WTC11 (cell line): Measurements from ENCODE around the gene TCTN3. TPM values are rescaled to one million over a fixed set of nuclear protein-coding genes. Genes with fewer than 3 reads are reported as not detected.

Experiments used
- ATAC-seq: fragments of 200-7000 bp; cut with Tn5 transposase; 2 replicates; pipeline ENCODE4 v1.10.0; 2021; ENCODE audit warnings: mild to moderate bottlenecking, moderate library complexity
- CTCF ChIA-PET: fragments of 300-600 bp; sonication (Branson Sonifier 250); formaldehyde crosslinking; loops from one replicate; lab custom pipeline; 2021; ENCODE audit warnings: antibody characterized with exemption; lab: Charles Lee
- POLR2A ChIA-PET: fragments of 350-600 bp; sonication (Branson Sonifier 250); formaldehyde crosslinking; loops from one replicate; lab custom pipeline; 2021; ENCODE audit warnings: antibody characterized with exemption; lab: Charles Lee
- DNase-seq: peaks from one replicate; pipeline ENCODE4 v3.0.0; 2021; ENCODE audit warnings: low spot score
- H3K27ac Mint-ChIP-seq: 2 replicates; pipeline ENCODE4 v1.8.0; 2021; ENCODE audit warnings: mixed read lengths
- H3K27me3 Mint-ChIP-seq: 2 replicates; pipeline ENCODE4 v1.8.0; 2021; ENCODE audit warnings: low read depth, mild to moderate bottlenecking, moderate library complexity, mixed read lengths
- H3K36me3 Mint-ChIP-seq: 2 replicates; pipeline ENCODE4 v1.8.0; 2021; ENCODE audit warnings: mixed read lengths
- H3K4me1 Mint-ChIP-seq: 2 replicates; pipeline ENCODE4 v1.8.0; 2022; ENCODE audit warnings: mixed read lengths
- H3K4me3 Mint-ChIP-seq: 2 replicates; pipeline ENCODE4 v1.8.0; 2021; ENCODE audit warnings: mild to moderate bottlenecking, moderate library complexity, mixed read lengths
- H3K9me3 Mint-ChIP-seq: 2 replicates; pipeline ENCODE4 v1.8.0; 2021; ENCODE audit warnings: mixed read lengths
- CBFB ChIP-seq: sonication (generic); formaldehyde crosslinking; IDR thresholded peaks from 2 replicates; pipeline ENCODE4 v1.8.1; 2022; ENCODE audit warnings: mild to moderate bottlenecking, low read depth, missing genetic modification reagents
- FOXK1 ChIP-seq: sonication (generic); formaldehyde crosslinking; IDR thresholded peaks from 2 replicates; pipeline ENCODE4 v1.8.0; 2022; ENCODE audit warnings: mild to moderate bottlenecking, moderate library complexity, missing genetic modification reagents
- FOXP1 ChIP-seq: sonication (generic); formaldehyde crosslinking; IDR thresholded peaks from 2 replicates; pipeline ENCODE4 v1.8.0; 2022; ENCODE audit warnings: missing genetic modification reagents, mild to moderate bottlenecking, moderate library complexity, borderline replicate concordance
- GRHL2 ChIP-seq: fragments of 250-450 bp; sonication (Bioruptor Pico); IDR thresholded peaks from 2 replicates; pipeline ENCODE4 v1.8.0; 2022; ENCODE audit warnings: mild to moderate bottlenecking, moderate library complexity; ENCODE audit not compliant: insufficient replicate concordance, severe bottlenecking
- HMGA2 ChIP-seq: fragments of 250-450 bp; sonication (Bioruptor Pico); IDR thresholded peaks from 2 replicates; pipeline ENCODE4 v1.4.0; 2021; ENCODE audit warnings: mild to moderate bottlenecking, moderate library complexity
- JAZF1 ChIP-seq: fragments of 250-450 bp; sonication (Bioruptor Pico); IDR thresholded peaks from 2 replicates; pipeline ENCODE4 v1.9.0; 2021; ENCODE audit warnings: moderate library complexity, mild to moderate bottlenecking, inconsistent platforms
- NFATC4 ChIP-seq: fragments of 250-450 bp; sonication (Bioruptor Pico); IDR thresholded peaks from 2 replicates; pipeline ENCODE4 v1.9.0; 2021; ENCODE audit warnings: mild to moderate bottlenecking
- PRRX2 ChIP-seq: fragments of 250-450 bp; sonication (Bioruptor Pico); IDR thresholded peaks from 2 replicates; pipeline ENCODE4 v1.8.0; 2021; ENCODE audit warnings: mild to moderate bottlenecking
- RELA ChIP-seq: sonication (generic); formaldehyde crosslinking; IDR thresholded peaks from 2 replicates; pipeline ENCODE4 v1.8.1; 2022; ENCODE audit warnings: missing genetic modification reagents, mild to moderate bottlenecking, borderline replicate concordance
- SMAD3 ChIP-seq: sonication (generic); formaldehyde crosslinking; IDR thresholded peaks from 2 replicates; pipeline ENCODE4 v1.8.0; 2022; ENCODE audit warnings: missing genetic modification reagents, mild to moderate bottlenecking, borderline replicate concordance
- TEAD1 ChIP-seq: sonication (generic); formaldehyde crosslinking; IDR thresholded peaks from 2 replicates; pipeline ENCODE4 v1.8.0; 2022; ENCODE audit warnings: mild to moderate bottlenecking, missing genetic modification reagents
- TEAD4 ChIP-seq: sonication (generic); formaldehyde crosslinking; IDR thresholded peaks from 2 replicates; pipeline ENCODE4 v1.8.0; 2022; ENCODE audit warnings: mild to moderate bottlenecking, missing genetic modification reagents
- ZNF138 ChIP-seq: sonication (generic); formaldehyde crosslinking; conservative IDR thresholded peaks from 2 replicates; pipeline ENCODE4 v1.8.1; 2022; ENCODE audit warnings: mild to moderate bottlenecking, moderate library complexity, missing genetic modification reagents
- ZNF416 ChIP-seq: fragments of 250-450 bp; sonication (Bioruptor Pico); IDR thresholded peaks from 2 replicates; pipeline ENCODE4 v1.9.0; 2021; ENCODE audit warnings: mild to moderate bottlenecking, inconsistent platforms
- ZNF671 ChIP-seq: fragments of 250-450 bp; sonication (Bioruptor Pico); IDR thresholded peaks from 2 replicates; pipeline ENCODE4 v1.8.0; 2021; ENCODE audit warnings: mild to moderate bottlenecking
- total RNA-seq: library from RNA; stranded (reverse); gene quantifications from 3 replicates; pipeline ENCODE4 v1.2.3, GENCODE V29; 2021
- TF ChIP-seq, protein P1 (sequence below): fragments of 200-600 bp; IDR thresholded peaks from 2 replicates; pipeline ENCODE4 v1.8.0; 2022; ENCODE audit warnings: antibody characterized with exemption
- TF ChIP-seq, protein P2 (sequence below): sonication (generic); formaldehyde crosslinking; IDR thresholded peaks from 2 replicates; pipeline ENCODE4 v1.8.1; 2023; ENCODE audit warnings: mild to moderate bottlenecking, missing genetic modification reagents, moderate library complexity
- TF ChIP-seq, protein P3 (sequence below): fragments of 250-450 bp; sonication (Bioruptor Pico); IDR thresholded peaks from 2 replicates; pipeline ENCODE4 v1.8.0; 2021; ENCODE audit warnings: mild to moderate bottlenecking
- TF ChIP-seq, protein P4 (sequence below): sonication (generic); formaldehyde crosslinking; IDR thresholded peaks from 2 replicates; pipeline ENCODE4 v1.8.0; 2023; ENCODE audit warnings: mild to moderate bottlenecking, missing genetic modification reagents
- TF ChIP-seq, protein P5 (sequence below): fragments of 250-450 bp; sonication (Bioruptor Pico); conservative IDR thresholded peaks from 2 replicates; pipeline ENCODE4 v1.9.0; 2021; ENCODE audit warnings: mild to moderate bottlenecking
- TF ChIP-seq, protein P6 (sequence below): sonication (generic); formaldehyde crosslinking; IDR thresholded peaks from 2 replicates; pipeline ENCODE4 v1.8.1; 2023; ENCODE audit warnings: mild to moderate bottlenecking, moderate library complexity, missing genetic modification reagents
- TF ChIP-seq, protein P7 (sequence below): sonication (generic); formaldehyde crosslinking; IDR thresholded peaks from 2 replicates; pipeline ENCODE4 v1.8.1; 2023; ENCODE audit warnings: mild to moderate bottlenecking, missing genetic modification reagents
- TF ChIP-seq, protein P8 (sequence below): fragments of 250-450 bp; sonication (Bioruptor Pico); IDR thresholded peaks from 2 replicates; pipeline ENCODE4 v2.1.2; 2022; ENCODE audit warnings: mild to moderate bottlenecking, moderate library complexity

TCTN3 gene
- total RNA-seq, 1 experiment from 2014 or later, result 26.4 TPM

DNA sequence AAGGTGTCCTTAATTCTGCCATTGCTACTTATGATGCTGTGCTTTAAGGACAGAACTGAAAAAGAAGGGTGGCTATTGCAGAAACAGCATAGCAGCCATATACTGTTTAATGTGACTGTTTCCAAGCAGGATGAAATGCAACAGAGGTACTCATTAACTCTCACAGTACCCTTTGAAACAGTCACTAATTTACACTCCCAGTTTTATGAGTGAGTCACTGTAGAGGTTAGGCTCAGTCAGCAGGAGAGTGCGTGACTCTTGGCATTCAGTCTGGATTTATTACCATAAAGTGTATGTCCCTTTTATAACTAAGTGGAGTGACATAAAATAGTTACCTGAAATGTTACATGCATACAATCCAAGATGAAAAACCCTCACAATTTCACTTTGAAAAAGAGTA, 64.9 kb downstream of the TCTN3 start (continued):
- TF ChIP-seq TEAD4 (CRISPR knock-in tag), result no peak
- no peak for TF ChIP-seq JAZF1 (CRISPR knock-in tag)
- TF ChIP-seq ZNF138, result no peak
- no peak for TF ChIP-seq FOXP1 (CRISPR knock-in tag)

DNA sequence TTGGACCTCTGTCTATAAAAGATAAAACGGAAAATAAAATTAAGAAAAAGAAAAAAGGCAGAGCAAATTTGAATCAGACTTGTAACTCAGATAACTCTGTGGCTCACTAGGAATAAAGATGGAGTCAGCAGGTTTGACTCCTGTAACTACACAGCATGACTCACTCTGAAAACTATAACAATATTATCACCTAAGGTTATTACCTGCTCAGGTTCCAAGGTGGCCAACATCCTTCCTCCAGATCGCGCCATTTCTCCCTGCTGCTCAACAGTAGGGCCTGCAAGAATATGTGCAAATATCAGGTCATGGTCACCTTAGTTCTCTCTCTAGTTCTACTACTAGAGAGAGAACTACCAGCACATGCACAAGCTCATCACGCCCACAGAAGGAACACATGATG, 67.2 kb downstream of the TCTN3 start:
- POLR2A ChIA-PET, result no interaction called here
- peaks cover 60% of the 10 kb centered on the region for H3K36me3 Mint-ChIP-seq
- no peaks in the 10 kb centered on the region for H3K9me3 Mint-ChIP-seq
- CTCF ChIA-PET, result no interaction called here
- TF ChIP-seq SMAD3 (CRISPR knock-in tag) (no peak), ZNF671 (no peak), FOXK1 (CRISPR knock-in tag) (no peak), RELA (CRISPR knock-in tag) (no peak), GRHL2 (CRISPR knock-in tag) (no peak), PRRX2 (CRISPR knock-in tag) (no peak), TEAD4 (CRISPR knock-in tag) (no peak), CBFB (CRISPR knock-in tag) (no peak), HMGA2 (CRISPR knock-in tag) (no peak), ZNF416 (no peak), TEAD1 (CRISPR knock-in tag) (no peak), NFATC4 (no peak)
- TF ChIP-seq, protein P1, sequence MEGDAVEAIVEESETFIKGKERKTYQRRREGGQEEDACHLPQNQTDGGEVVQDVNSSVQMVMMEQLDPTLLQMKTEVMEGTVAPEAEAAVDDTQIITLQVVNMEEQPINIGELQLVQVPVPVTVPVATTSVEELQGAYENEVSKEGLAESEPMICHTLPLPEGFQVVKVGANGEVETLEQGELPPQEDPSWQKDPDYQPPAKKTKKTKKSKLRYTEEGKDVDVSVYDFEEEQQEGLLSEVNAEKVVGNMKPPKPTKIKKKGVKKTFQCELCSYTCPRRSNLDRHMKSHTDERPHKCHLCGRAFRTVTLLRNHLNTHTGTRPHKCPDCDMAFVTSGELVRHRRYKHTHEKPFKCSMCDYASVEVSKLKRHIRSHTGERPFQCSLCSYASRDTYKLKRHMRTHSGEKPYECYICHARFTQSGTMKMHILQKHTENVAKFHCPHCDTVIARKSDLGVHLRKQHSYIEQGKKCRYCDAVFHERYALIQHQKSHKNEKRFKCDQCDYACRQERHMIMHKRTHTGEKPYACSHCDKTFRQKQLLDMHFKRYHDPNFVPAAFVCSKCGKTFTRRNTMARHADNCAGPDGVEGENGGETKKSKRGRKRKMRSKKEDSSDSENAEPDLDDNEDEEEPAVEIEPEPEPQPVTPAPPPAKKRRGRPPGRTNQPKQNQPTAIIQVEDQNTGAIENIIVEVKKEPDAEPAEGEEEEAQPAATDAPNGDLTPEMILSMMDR, result no peak
- TF ChIP-seq, protein P2, sequence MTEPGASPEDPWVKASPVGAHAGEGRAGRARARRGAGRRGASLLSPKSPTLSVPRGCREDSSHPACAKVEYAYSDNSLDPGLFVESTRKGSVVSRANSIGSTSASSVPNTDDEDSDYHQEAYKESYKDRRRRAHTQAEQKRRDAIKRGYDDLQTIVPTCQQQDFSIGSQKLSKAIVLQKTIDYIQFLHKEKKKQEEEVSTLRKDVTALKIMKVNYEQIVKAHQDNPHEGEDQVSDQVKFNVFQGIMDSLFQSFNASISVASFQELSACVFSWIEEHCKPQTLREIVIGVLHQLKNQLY (CRISPR knock-in tag), result no peak
- TF ChIP-seq, protein P3, sequence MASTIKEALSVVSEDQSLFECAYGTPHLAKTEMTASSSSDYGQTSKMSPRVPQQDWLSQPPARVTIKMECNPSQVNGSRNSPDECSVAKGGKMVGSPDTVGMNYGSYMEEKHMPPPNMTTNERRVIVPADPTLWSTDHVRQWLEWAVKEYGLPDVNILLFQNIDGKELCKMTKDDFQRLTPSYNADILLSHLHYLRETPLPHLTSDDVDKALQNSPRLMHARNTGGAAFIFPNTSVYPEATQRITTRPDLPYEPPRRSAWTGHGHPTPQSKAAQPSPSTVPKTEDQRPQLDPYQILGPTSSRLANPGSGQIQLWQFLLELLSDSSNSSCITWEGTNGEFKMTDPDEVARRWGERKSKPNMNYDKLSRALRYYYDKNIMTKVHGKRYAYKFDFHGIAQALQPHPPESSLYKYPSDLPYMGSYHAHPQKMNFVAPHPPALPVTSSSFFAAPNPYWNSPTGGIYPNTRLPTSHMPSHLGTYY (CRISPR knock-in tag), result no peak
- TF ChIP-seq, protein P4, sequence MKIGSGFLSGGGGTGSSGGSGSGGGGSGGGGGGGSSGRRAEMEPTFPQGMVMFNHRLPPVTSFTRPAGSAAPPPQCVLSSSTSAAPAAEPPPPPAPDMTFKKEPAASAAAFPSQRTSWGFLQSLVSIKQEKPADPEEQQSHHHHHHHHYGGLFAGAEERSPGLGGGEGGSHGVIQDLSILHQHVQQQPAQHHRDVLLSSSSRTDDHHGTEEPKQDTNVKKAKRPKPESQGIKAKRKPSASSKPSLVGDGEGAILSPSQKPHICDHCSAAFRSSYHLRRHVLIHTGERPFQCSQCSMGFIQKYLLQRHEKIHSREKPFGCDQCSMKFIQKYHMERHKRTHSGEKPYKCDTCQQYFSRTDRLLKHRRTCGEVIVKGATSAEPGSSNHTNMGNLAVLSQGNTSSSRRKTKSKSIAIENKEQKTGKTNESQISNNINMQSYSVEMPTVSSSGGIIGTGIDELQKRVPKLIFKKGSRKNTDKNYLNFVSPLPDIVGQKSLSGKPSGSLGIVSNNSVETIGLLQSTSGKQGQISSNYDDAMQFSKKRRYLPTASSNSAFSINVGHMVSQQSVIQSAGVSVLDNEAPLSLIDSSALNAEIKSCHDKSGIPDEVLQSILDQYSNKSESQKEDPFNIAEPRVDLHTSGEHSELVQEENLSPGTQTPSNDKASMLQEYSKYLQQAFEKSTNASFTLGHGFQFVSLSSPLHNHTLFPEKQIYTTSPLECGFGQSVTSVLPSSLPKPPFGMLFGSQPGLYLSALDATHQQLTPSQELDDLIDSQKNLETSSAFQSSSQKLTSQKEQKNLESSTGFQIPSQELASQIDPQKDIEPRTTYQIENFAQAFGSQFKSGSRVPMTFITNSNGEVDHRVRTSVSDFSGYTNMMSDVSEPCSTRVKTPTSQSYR (CRISPR knock-in tag), result no peak
- TF ChIP-seq, protein P5, sequence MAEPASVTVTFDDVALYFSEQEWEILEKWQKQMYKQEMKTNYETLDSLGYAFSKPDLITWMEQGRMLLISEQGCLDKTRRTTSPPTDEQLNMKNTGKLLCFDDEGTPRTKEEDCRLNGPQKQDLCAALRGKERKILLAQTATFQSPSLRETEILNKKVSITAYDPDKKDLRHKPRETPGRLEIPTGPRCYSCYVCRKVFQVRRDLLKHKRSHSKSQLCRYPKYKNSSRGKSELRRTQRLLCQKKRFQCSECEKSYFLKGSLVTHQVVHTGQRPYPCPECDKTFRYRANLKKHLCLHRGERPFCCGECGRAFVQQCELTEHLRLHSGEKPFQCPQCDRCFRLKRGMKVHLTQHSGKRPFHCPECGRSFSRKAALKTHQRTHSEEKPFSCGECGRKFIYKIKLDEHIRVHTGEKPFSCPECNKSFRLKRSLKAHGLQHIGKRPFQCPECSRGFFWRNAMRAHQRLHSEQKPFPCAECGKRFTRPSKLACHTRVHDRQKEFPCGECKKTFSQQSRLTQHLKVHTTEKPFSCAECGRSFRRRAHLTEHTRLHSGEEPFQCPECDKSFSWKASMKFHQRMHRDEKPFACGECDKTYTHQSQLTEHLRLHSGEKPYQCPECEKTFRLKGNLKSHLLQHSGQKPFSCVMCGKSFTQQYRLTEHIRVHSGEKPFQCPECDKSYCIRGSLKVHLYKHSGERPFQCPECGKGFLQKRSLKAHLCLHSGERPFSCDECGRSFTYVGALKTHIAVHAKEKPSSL (CRISPR knock-in tag), result no peak
- TF ChIP-seq, protein P6, sequence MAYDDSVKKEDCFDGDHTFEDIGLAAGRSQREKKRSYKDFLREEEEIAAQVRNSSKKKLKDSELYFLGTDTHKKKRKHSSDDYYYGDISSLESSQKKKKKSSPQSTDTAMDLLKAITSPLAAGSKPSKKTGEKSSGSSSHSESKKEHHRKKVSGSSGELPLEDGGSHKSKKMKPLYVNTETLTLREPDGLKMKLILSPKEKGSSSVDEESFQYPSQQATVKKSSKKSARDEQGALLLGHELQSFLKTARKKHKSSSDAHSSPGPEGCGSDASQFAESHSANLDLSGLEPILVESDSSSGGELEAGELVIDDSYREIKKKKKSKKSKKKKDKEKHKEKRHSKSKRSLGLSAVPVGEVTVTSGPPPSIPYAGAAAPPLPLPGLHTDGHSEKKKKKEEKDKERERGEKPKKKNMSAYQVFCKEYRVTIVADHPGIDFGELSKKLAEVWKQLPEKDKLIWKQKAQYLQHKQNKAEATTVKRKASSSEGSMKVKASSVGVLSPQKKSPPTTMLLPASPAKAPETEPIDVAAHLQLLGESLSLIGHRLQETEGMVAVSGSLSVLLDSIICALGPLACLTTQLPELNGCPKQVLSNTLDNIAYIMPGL, result no peak
- TF ChIP-seq, protein P7, sequence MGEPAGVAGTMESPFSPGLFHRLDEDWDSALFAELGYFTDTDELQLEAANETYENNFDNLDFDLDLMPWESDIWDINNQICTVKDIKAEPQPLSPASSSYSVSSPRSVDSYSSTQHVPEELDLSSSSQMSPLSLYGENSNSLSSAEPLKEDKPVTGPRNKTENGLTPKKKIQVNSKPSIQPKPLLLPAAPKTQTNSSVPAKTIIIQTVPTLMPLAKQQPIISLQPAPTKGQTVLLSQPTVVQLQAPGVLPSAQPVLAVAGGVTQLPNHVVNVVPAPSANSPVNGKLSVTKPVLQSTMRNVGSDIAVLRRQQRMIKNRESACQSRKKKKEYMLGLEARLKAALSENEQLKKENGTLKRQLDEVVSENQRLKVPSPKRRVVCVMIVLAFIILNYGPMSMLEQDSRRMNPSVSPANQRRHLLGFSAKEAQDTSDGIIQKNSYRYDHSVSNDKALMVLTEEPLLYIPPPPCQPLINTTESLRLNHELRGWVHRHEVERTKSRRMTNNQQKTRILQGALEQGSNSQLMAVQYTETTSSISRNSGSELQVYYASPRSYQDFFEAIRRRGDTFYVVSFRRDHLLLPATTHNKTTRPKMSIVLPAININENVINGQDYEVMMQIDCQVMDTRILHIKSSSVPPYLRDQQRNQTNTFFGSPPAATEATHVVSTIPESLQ (CRISPR knock-in tag), result no peak
- TF ChIP-seq, protein P8, sequence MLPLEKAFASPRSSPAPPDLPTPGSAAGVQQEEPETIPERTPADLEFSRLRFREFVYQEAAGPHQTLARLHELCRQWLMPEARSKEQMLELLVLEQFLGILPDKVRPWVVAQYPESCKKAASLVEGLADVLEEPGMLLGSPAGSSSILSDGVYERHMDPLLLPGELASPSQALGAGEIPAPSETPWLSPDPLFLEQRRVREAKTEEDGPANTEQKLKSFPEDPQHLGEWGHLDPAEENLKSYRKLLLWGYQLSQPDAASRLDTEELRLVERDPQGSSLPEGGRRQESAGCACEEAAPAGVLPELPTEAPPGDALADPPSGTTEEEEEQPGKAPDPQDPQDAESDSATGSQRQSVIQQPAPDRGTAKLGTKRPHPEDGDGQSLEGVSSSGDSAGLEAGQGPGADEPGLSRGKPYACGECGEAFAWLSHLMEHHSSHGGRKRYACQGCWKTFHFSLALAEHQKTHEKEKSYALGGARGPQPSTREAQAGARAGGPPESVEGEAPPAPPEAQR (CRISPR knock-in tag), result no peak
- no peak for ATAC-seq
- H3K4me3 Mint-ChIP-seq, result no peak overlapping the region
- no peaks in the 10 kb centered on the region for H3K4me1 Mint-ChIP-seq
- no peak for DNase-seq
- H3K27ac Mint-ChIP-seq, result no peak overlapping the region
- H3K27me3 Mint-ChIP-seq, result no peaks in the 10 kb centered on the region
